Glomerular visceral epithelial cell (primary cell): Measurements from ENCODE around the gene INSM2.
A peak's percentile ranks its signal among the peaks of the same experiment; 100 is the strongest.

ENCODE experiments used
- DNase-seq: peaks from one replicate; pipeline ENCODE4 v3.0.0-alpha.2; 2016; ENCODE audit errors: extremely low spot score

The INSM2 gene

DNA sequence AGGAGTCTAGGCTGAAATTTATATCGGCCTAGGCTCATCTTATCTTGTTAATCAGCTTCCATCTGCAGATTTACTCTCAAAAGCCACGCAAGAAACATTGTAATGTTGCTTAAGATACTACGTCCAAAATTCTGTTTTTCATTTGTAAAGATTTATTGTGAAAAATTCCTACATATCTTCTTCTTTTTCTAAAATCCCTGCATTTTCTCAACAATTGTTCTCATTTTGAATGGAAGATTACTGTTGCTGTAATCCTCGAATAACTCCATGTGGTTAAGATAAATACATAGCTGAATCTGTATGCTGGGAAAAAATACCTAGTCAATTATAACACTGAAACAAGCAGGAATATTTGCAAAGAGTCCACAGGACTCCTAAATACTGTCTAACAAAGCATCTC is 15.6 kb downstream of the INSM2 start:
- no peak for DNase-seq

- DNase-seq = no peak
These were observed 17.1 kb downstream of the INSM2 start for GRCh38 chr14:35551081-35551480.

GRCh38 chr14:35553808-35554207 is 19.8 kb downstream of the INSM2 start:
- DNase-seq = no peak

DNA sequence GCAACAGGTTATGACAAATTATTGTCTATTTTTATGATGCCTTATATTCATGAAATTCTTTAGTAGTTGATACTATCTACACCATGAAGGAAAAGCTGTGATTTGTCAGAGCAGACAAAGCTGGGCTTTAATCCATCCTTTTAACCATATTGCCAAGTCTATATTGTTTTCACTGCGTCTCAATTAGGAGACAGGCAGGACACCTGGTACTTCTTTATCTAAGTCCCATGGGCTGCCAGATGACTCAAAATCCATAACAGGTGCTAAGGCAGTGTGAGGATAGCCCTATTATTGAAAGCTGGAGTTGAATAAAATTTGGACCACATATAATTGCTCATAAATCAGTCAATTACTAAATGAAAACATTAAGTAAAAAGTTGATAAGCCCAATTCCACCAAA is 22.6 kb downstream of the INSM2 start:
- DNase-seq = no peak

DNA sequence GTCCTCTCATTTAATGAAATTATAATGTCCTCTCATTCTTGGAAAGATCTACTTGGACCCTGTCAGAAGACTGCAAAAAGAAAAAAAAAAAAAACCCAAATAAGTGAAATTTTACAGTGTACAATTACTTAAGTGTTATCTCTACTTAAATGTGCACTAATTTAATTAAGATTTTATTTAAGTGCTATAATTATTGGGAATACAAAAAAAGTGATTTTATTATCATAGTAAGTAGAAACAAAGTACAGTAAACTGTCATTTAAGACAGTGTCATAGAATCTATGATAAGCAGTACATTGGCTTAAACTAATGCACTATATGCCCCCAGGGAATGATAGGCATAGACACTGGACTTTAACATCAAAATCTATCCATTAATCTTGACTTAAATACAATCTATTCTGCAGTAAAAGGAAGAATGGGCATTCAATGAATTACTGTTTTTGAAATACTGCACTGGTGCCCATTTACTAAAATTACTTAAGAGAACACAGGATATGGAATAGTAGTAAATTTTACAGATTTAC is 23.3 kb downstream of the INSM2 start:
- no peak for DNase-seq

DNA sequence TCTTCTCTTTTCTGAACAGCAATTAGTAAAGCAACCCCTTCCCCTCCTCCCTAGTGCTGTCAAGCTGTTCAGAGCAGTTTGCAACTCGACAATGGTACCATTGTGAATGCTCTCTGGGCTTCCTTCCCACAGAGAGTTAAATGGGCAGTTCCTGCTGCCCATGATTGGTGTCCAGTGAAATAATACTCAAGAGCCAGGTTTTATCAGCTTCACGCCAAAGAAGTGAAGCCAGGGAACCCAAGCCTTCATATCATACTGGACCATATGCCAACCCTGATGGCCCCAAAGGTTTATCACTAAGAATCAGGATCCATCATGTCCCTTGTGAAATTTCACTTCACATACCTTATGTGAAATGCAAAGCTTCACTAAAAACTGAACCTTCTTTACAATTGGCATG is 24.7 kb downstream of the INSM2 start:
- no peak for DNase-seq

DNA sequence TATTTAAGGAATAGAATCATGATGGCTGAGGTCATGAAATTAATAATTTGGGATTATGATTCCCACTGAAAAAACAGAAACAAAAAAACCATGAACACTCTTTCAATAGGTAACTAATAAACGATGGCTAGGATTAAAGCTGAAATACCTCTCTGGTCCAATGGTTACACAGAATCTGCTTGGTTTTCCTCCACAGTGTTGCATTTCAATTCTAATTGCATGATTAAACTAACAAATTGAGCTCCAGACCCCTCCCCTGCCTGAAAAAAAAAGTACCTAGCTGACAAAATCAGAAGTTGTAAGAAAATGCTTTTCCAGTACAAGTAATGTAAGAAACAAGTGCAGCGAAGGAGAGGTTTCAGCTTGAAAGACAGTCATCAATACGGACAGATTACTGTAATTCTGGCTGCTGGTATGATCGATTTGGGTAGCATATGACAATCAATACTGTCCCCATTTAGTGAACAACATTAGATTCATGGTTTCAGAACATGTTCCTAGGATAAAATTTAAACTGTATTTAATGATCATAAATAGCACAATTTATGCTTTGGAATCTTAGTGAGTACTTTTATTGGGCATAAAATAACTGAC is 32.0 kb downstream of the INSM2 start:
- no peak for DNase-seq

GRCh38 chr14:35571598-35571997 is 37.6 kb downstream of the INSM2 start:
- no peak for DNase-seq

GRCh38 chr14:35573911-35574310 is 39.9 kb downstream of the INSM2 start:
- DNase-seq = no peak

DNA sequence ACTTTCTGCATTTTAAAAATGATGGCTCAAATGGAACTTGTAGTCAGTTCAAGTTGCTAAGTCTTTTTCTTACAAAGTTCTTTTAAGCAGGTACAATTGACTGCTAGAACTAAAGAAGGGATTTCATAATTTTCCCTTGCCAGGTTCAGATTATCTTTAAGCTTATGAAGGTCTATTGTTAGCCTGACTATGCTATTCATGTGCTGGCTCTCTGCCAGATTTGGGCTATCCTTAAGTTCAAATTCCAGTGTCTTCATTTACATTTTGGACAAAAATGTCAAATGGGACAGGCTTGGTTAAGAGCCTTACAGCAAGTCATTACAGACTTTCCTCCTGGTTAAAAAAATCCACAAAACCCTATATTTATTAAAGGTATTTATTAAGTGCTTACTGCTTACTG is 42.3 kb downstream of the INSM2 start:
- peak; percentile 0 for DNase-seq

DNA sequence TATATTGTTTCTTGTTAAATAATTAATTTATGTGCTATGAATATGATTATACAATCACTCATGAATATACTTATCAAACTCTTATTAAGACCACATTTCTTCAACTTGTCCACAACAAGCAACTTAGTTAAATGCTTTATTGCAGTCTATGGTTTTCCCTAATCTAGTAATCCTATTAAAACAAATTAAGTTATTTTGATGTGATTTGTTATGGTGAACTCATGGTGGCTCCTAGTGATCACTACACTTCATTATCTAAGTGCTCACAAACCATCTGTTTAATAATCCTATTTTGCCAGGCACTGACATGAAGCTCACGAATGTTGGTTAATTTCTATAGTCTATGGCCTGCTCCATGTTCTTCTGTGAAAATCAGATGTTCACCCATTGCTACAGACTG is 42.9 kb downstream of the INSM2 start:
- no peak for DNase-seq

GRCh38 chr14:35578135-35578534 is 44.2 kb downstream of the INSM2 start:
- no peak for DNase-seq

DNA sequence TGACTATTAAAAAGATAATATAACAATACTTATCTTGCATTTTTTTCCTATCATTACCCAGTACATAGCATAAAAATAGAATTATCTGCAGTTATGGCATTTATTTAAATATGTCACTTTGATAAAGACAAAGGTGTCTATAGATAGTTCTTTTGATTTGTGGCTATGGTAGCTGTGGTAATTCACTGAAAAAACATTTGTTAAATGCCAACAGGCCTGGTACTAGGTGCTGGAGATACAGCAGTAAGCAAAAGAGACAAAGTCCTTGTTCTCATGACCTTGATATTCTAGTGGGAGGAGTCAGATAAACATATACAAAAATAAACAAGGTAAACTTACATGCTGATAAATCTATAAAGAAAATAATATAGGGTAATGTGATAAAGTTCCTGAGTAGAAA is 44.7 kb downstream of the INSM2 start:
- DNase-seq = no peak
